Endothelial cell of umbilical vein (primary cell): ENCODE results near the gene MYT1. TPM values are rescaled to one million over a fixed set of nuclear protein-coding genes. Genes with fewer than 3 reads are reported as not detected.

Source experiments
- BruUV-seq: library from RNA; stranded (reverse); fragments of 400-500 nt; replicated peaks from 2 replicates; lab custom pipeline; 2021; lab: Mats Ljungman, UMichigan
- CTCF ChIA-PET: fragments of 300-600, 350-600 bp; sonication (Branson Sonifier 250); formaldehyde crosslinking; loops from one replicate; lab custom pipeline; 2021; ENCODE audit warnings: antibody characterized with exemption, inconsistent platforms; lab: Charles Lee
- POLR2A ChIA-PET: fragments of 300-600, 350-600 bp; sonication (Branson Sonifier 250); formaldehyde crosslinking; loops from one replicate; lab custom pipeline; 2021; ENCODE audit warnings: antibody characterized with exemption, inconsistent platforms; lab: Charles Lee
- DNase-seq: peaks from one replicate; pipeline ENCODE4 v3.0.0-alpha.2; 2011; ENCODE audit warnings: low read depth, low spot score
- FAIRE-seq: peaks from 2 replicates; lab custom pipeline; 2011; peaks lifted over from hg19 to GRCh38; lab: Jason Lieb, UNC
- H2AFZ ChIP-seq: 2 replicates; pipeline ENCODE4 v1.6.0; 2012; ENCODE audit warnings: low read depth, low read length, control low read depth, inconsistent platforms
- H3K27ac ChIP-seq: 2 replicates; pipeline ENCODE4 v1.5.1; 2011; ENCODE audit warnings: low read depth, mild to moderate bottlenecking, control low read depth, low read length, moderate library complexity; ENCODE audit not compliant: insufficient read depth
- H3K27me3 ChIP-seq, 2 experiments: 2 replicates each; pipeline versions ENCODE4 v1.6.0 to v1.6.1; 2011; ENCODE audit warnings: low read length in 2 of 2, mixed read lengths in 1 of 2; ENCODE audit not compliant: control insufficient read depth in 2 of 2, insufficient read depth in 2 of 2
- H3K36me3 ChIP-seq, 2 experiments: 2 replicates in 1 of 2; 3 replicates in 1 of 2; pipeline ENCODE4 v1.5.1; 2011; ENCODE audit warnings: low read length in 2 of 2, mild to moderate bottlenecking in 1 of 2, moderate library complexity in 1 of 2; ENCODE audit not compliant: control insufficient read depth in 2 of 2, insufficient read depth in 2 of 2; ENCODE audit errors: extremely low read depth in 1 of 2
- H3K4me1 ChIP-seq: 3 replicates; pipeline ENCODE4 v1.5.1; 2011; ENCODE audit warnings: mild to moderate bottlenecking, low read length; ENCODE audit not compliant: control insufficient read depth, insufficient read depth; ENCODE audit errors: extremely low read depth
- H3K4me2 ChIP-seq: 2 replicates; pipeline ENCODE4 v1.6.1; 2011; ENCODE audit warnings: low read length, control low read depth, mixed read lengths; ENCODE audit not compliant: insufficient read depth
- H3K4me3 ChIP-seq, 3 experiments: fragments of 200-600 bp in 1 of 3; sonication (generic), shearing (Covaris generic) in 1 of 3; replicated peaks in 1 of 3; 2 replicates each; pipeline ENCODE4 v1.5.1; 2011 to 2016; ENCODE audit warnings: control low read depth in 3 of 3, low read length in 3 of 3, mild to moderate bottlenecking in 2 of 3, inconsistent platforms in 1 of 3, low read depth in 1 of 3, moderate library complexity in 1 of 3; ENCODE audit not compliant: insufficient read depth in 1 of 3
- H3K79me2 ChIP-seq: 2 replicates; pipeline ENCODE4 v1.6.0; 2012; ENCODE audit warnings: low read length, inconsistent platforms; ENCODE audit not compliant: control insufficient read depth, insufficient read depth
- H3K9ac ChIP-seq: replicated peaks from 2 replicates; pipeline ENCODE3; 2011; ENCODE audit warnings: low read length, control low read depth; ENCODE audit not compliant: insufficient read depth; ENCODE audit errors: extremely low read depth
- H3K9me1 ChIP-seq: replicated peaks from 3 replicates; pipeline ENCODE4 v1.6.0; 2011; ENCODE audit warnings: mild to moderate bottlenecking, low read length; ENCODE audit not compliant: control insufficient read depth, insufficient read depth; ENCODE audit errors: extremely low read depth
- H3K9me3 ChIP-seq: replicated peaks from 2 replicates; pipeline ENCODE4 v1.5.1; 2012; ENCODE audit warnings: low read length, inconsistent platforms; ENCODE audit not compliant: control insufficient read depth, insufficient read depth
- H4K20me1 ChIP-seq: replicated peaks from 2 replicates; pipeline ENCODE3; 2011; ENCODE audit warnings: mild to moderate bottlenecking, low read length; ENCODE audit not compliant: control insufficient read depth, insufficient read depth; ENCODE audit errors: extremely low read depth
- CTCF ChIP-seq, 2 donors: IDR thresholded peaks; 1 replicate in 1 of 2; 2 replicates in 1 of 2; pipeline ENCODE4 v1.5.1; 2011; ENCODE audit warnings: low read length in 2 of 2, mild to moderate bottlenecking in 2 of 2, moderate library complexity in 2 of 2, control low read depth in 1 of 2, inconsistent platforms in 1 of 2, low read depth in 1 of 2; ENCODE audit not compliant: insufficient read depth in 1 of 2; ENCODE audit errors: extremely low read depth in 1 of 2
- JUN ChIP-seq: IDR thresholded peaks from 2 replicates; pipeline ENCODE4 v1.6.1; 2011; ENCODE audit warnings: borderline replicate concordance, low read depth; ENCODE audit not compliant: insufficient read length, insufficient read depth
- MAX ChIP-seq: IDR thresholded peaks from 2 replicates; pipeline ENCODE4 v1.6.1; 2011; ENCODE audit not compliant: insufficient read depth, insufficient read length
- POLR2A ChIP-seq: IDR thresholded peaks from 2 replicates; pipeline ENCODE4 v1.6.1; 2012; ENCODE audit warnings: low read depth, mild to moderate bottlenecking, control low read depth, low read length
- POLR2AphosphoS5 ChIP-seq: IDR thresholded peaks from 2 replicates; pipeline ENCODE4 v1.6.1; 2012; ENCODE audit warnings: low read depth, mild to moderate bottlenecking, control low read depth, low read length, moderate library complexity; ENCODE audit not compliant: insufficient read depth
- dilution Hi-C: fragments of 300-500 bp; cut with MboI; formaldehyde crosslinking; loops from one replicate; pipeline ENCODE4 v1.15.0; 2019; ENCODE audit warnings: low sequenced_read_pairs; ENCODE audit not compliant: extremely low pct_ligation_motif_present
- intact Hi-C: fragments of 100-400 bp; cut with micrococcal nuclease; formaldehyde crosslinking; loops from one replicate; pipeline ENCODE4 v1.10.0; 2022
- polyA plus RNA-seq, 4 experiments: library from polyadenylated mRNA; depleted of rRNA in 3 of 4; stranded (reverse) in 3 of 4; unstranded in 1 of 4; fragments of >200 nt; gene quantifications; 2 replicates each; pipeline versions ENCODE4 v1.2.1 to v1.2.3, GENCODE V29; 2011 to 2012; ENCODE audit warnings: missing spikeins in 1 of 4
- total RNA-seq: library from RNA; stranded (reverse); gene quantifications from 2 replicates; pipeline ENCODE4 v1.2.3, GENCODE V29; 2021

MYT1 gene
- total and polyA plus RNA-seq, 2 donors (not counting 3 experiments of a cell fraction or from before 2014, with no cell fraction given) = not detected

GRCh38 chr20:64188091-64188490, 23.8 kb downstream of the MYT1 start:
- ChIA-PET CTCF (no interaction called here), POLR2A (no interaction called here)
- intact Hi-C loops = no loop called here
- no peaks in the 10 kb centered on the region for H3K9me3 ChIP-seq
- BruUV-seq = no TSS peak
- no peak overlapping the region for H3K9ac ChIP-seq
- peaks cover 8% of the 10 kb centered on the region for H3K4me1 ChIP-seq
- no peaks in the 10 kb centered on the region for H3K79me2 ChIP-seq
- H2AFZ ChIP-seq = no peak overlapping the region
- H4K20me1 ChIP-seq = no peaks in the 10 kb centered on the region
- no peak overlapping the region for H3K4me3 ChIP-seq
- H3K27me3 ChIP-seq = no peaks in the 10 kb centered on the region
- no peaks in the 10 kb centered on the region for H3K36me3 ChIP-seq
- TF ChIP-seq CTCF (IDR thresholded peaks at IDR 0.05; ENCODE audit: extremely low read depth in 1 of 2, insufficient read depth in 1 of 2, low read depth in 1 of 2, low read length in 2 of 2) (no peak), POLR2A (no peak)
- DNase-seq = no peak
- no peaks in the 10 kb centered on the region for H3K9me1 ChIP-seq
- dilution Hi-C loops = no loop called here
- no peak overlapping the region for H3K4me2 ChIP-seq
- no peak for FAIRE-seq
- H3K27ac ChIP-seq = no peak overlapping the region

- H3K9me1 ChIP-seq = no peaks in the 10 kb centered on the region
- intact Hi-C loops (no loop called here), dilution Hi-C loops (no loop called here)
- POLR2A ChIA-PET = no interaction called here
- DNase-seq = peak; percentile 84
- peak; percentile 79 for FAIRE-seq
- H2AFZ ChIP-seq = no peak overlapping the region
- H4K20me1 ChIP-seq = no peaks in the 10 kb centered on the region
- CTCF ChIA-PET = interaction anchor here (1.2 kb wide), 1 partner anchor 68 kb away, joined by 3 read pairs; no protein-coding TSS in a partner anchor
- no peak overlapping the region for H3K9ac ChIP-seq
- peak overlapping the region; percentile 14 for H3K4me2 ChIP-seq
- H3K4me3 ChIP-seq = no peak overlapping the region
- H3K36me3 ChIP-seq = no peaks in the 10 kb centered on the region
- H3K4me1 ChIP-seq = peaks cover 8% of the 10 kb centered on the region
- H3K9me3 ChIP-seq = no peaks in the 10 kb centered on the region
- H3K27ac ChIP-seq = peak overlapping the region; percentile 54
- no TSS peak for BruUV-seq
- no peaks in the 10 kb centered on the region for H3K79me2 ChIP-seq
- H3K27me3 ChIP-seq = peaks cover 0 to 2% of the 10 kb centered on the region in 2 experiments
- TF ChIP-seq POLR2AphosphoS5 (no peak), MAX (peak; percentile 28), JUN (peak; percentile 43)
Measured at GRCh38 chr20:64188682-64189529, 24.7 kb downstream of the MYT1 start.
